DLD1 (cell line): ENCODE data around the gene TCL1A.
"Not testable (repeated sequence)": the region's sequence is repeated elsewhere in the genome, so short reads cannot be mapped to it uniquely, and the experiment has no call there.

Experiments used
- in situ Hi-C: cut with HindIII; loops from 2 replicates; pipeline ENCODE4 v1.10.0; 2017; ENCODE audit warnings: low sequenced_read_pairs

Gene TCL1A, protein sequence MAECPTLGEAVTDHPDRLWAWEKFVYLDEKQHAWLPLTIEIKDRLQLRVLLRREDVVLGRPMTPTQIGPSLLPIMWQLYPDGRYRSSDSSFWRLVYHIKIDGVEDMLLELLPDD

GRCh38 chr14:95713596-95714371 lies at the start of gene TCL1A:
TCL1A (minus strand) TSS chr14:95714125; CDS start chr14:95714066, 59 bp downstream.
- in situ Hi-C loops: no loop called here

DNA sequence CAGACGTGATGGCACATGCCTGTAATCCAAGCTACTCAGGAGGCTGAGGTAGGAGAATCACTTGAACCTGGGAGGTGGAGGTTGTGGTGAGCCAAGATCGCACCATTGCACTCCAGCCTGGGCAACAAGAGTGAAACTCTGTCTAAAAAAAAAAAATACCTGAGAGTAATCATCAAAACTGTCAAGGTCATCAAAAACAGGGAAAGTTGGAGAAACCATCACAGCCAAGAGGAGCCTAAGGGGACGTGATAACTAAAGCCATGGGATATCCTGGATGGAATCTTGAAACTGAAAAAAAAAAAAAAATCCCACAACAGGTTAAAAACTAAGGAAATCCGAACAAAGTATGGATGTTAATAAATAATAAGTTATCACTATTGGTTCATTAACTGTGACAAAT lies 49.1 kb upstream of the TCL1A start:
- in situ Hi-C loops: not testable (repeated sequence)

- in situ Hi-C loops: no loop called here
These were observed 47.5 kb upstream of the TCL1A start for GRCh38 chr14:95761436-95761835.

- in situ Hi-C loops: no loop called here
These were observed 46.7 kb upstream of the TCL1A start for GRCh38 chr14:95760596-95760995.

GRCh38 chr14:95759941-95760340 lies 46.0 kb upstream of the TCL1A start:
- in situ Hi-C loops: no loop called here

- in situ Hi-C loops: no loop called here
These were observed 44.4 kb upstream of the TCL1A start for GRCh38 chr14:95758331-95758730.

- in situ Hi-C loops: no loop called here
These were observed 42.8 kb upstream of the TCL1A start for GRCh38 chr14:95756751-95757150.

- in situ Hi-C loops: no loop called here
These were observed 42.2 kb upstream of the TCL1A start for GRCh38 chr14:95756127-95756526.

DNA sequence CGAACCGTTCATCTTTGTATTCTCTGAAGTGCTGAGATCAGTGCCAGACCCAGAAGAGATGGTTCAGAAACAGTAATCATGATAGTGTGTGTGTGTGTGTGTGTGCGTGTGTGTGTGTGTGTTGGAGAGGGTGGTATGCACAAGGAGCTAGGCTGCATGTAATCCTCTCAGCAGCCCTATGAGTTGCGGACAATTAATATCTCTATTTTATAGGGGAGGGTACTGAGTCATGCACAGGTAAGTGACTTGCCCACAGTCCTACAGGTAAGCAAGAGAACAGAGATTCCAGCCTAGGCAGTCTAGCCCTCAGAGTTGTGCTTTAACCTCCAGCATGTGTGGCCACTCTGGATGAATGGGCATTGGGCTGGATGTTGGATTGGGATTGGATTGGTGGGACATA lies 27.9 kb upstream of the TCL1A start:
- in situ Hi-C loops: no loop called here

GRCh38 chr14:95741038-95741490 lies 27.1 kb upstream of the TCL1A start:
- in situ Hi-C loops: no loop called here

GRCh38 chr14:95739356-95739755 lies 25.4 kb upstream of the TCL1A start:
- in situ Hi-C loops: no loop called here

- in situ Hi-C loops: no loop called here
These were observed 19.3 kb upstream of the TCL1A start for GRCh38 chr14:95733212-95733611.

- in situ Hi-C loops: no loop called here
These were observed 16.2 kb upstream of the TCL1A start for GRCh38 chr14:95730126-95730525.

DNA sequence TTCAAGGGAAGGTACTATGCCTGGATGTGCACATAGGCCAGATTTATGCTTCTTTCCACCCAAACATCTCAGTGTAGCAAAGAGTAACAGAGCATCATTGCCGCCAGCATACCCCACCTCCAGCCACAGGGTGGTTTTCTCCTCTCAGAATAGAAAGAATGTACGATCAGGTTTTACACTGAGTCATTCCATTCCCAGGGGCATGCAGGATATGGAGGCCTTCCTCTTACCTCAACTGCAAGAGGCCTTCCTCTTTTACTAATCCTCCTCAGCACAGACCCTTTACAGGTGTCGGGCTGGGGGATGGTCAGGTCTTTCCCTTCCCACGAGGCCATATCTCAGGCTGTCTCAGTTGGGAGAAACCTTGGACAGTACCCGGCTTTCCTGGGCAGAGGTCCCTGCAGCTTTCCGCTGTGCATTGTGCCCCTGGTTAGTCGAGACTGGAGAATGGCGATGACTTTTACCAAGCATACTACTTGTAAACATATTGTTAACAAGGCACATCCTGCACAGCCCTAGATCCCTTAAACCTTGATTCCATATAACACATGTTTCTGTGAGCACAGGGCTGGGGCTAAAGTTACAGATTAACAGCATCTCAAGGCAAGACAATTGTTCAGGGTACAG lies 15.6 kb upstream of the TCL1A start:
- in situ Hi-C loops: not testable (repeated sequence)

DNA sequence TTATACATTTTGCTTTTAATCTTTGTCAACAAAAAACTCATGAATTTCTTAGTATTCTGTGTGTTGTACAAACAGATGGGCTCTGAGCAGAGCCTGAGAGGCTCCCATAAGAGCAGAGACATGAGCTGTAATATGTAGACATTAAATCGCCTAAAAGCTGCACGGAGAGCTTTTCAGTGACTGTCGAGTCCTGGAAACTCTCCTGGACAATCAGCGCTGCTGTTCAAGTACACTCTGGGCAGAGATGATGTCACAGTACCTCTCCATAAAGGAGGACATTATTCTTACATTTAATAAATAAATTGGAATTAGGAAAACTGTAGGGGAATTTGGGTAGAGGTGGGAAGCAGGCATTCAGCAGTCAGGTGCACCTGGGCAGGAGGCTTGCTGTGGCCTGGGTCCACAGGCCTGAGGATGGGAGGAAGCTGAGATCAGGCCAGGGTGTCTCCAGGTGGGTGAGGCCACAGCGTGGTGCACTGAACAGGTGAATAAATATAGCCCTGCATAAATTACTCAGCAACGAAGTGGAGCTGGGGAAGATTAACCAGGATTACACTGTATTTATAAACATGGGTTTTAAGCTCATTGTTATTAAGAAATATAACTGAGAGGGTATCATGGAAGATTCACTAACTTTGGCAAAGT lies 13.3 kb upstream of the TCL1A start:
- in situ Hi-C loops: no loop called here

- in situ Hi-C loops: no loop called here
These were observed 11.9 kb upstream of the TCL1A start for GRCh38 chr14:95725685-95726336.

DNA sequence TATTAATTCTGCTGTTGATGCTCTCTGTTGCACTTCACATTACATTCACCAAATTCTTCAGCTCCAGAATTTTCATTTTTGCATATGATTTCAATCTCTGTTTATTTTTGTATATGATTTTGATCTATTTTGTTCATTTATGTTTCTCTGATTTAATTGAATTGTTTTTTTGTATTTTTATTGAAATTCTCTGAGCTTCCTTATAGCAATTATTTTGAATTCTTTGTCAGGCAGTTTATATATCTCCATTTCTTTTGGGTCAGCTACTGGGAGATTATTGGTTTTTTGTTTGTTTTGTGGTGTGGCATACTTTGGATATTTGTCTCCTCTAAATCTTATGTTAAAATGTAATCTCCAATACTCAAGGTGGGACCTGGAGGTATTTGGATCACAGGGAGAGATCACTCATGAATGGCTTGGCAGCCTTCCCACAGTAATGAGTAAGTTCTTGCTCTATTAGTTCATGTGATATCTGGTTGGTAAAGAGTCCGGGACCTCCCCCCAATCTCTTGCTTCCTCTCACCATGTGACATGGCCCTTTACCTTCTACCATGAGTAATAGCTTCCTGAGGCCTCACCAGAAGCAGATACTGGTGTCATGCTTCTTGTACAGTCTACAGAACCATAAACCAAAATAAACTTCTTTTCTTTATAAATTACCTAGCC lies 8.7 kb upstream of the TCL1A start:
- in situ Hi-C loops: no loop called here

DNA sequence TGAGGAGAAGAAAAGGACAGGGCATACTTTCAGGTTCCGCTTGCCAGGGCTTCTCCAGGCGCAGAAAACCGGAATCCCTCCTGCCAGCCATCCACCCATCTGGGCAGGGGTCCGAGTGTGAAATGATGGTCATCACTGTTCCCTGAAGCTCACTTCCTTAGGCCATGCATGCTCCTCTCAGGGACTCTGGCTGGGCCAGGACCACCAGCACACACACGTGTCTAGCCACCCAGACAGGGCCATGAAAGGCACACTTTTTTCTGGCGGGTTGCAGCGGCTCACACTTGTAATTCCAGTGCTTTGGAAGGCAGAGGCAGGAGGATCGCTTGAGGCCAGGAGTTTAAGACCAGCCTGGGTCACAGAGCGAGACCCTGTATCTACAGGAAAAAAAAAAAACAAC lies 1.5 kb downstream of the TCL1A start:
- in situ Hi-C loops: no loop called here

DNA sequence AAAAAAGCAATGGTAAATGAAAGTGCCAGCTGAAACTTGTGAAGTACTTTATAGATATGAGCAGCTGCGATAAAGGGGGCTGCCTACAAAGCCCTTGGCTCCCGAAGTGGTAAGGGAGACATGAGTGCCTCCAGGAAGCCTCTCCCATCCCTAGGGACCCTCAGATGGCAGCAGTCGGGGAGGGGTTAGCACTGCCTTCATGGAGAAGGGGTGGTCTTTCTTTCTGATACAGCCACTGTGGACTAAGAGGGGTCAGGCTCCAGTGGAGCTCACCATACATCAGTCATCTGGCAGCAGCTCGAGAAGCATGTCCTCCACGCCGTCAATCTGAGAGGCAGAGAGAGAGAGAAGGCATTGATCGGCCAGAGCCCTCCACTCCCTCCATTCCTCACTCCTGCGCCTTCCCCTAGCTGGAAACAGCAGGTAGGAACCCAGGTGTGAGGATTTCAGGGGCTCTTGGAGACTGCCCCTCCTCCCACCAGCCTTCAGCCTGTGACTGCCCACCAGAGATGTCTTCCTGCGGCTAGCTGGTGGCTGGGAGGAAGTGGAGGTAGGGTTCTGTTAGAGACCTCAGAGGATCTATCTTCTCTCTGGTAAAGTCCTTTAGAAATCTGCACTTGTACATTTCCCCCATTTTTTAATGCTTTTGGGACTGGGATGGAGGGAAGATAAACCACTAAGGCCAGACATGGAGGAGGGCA lies 2.3 kb downstream of the TCL1A start:
- in situ Hi-C loops: no loop called here

- in situ Hi-C loops: no loop called here
These were observed 3.8 kb downstream of the TCL1A start for GRCh38 chr14:95710106-95710505.
